H1 (cell line): ENCODE results near the gene BBS9. TPM values are rescaled to one million over a fixed set of nuclear protein-coding genes. Genes with fewer than 3 reads are reported as not detected.

Source experiments
- CTCF ChIA-PET: fragments of 300-600 bp; sonication (Branson Sonifier 250); formaldehyde crosslinking; loops from one replicate; lab custom pipeline; 2021; ENCODE audit not compliant: partially characterized antibody; lab: Charles Lee
- POLR2A ChIA-PET: fragments of 300-600 bp; sonication (Branson Sonifier 250); formaldehyde crosslinking; loops from one replicate; lab custom pipeline; 2021; ENCODE audit warnings: inconsistent platforms; ENCODE audit not compliant: partially characterized antibody; lab: Charles Lee
- DNase-seq, 2 experiments: peaks; one replicate each; pipeline versions ENCODE4 v3.0.0 to v3.0.0-alpha.2; 2010 to 2022; ENCODE audit warnings: low spot score in 2 of 2, low read depth in 1 of 2, mixed read lengths in 1 of 2
- FAIRE-seq: peaks from 2 replicates; lab custom pipeline; 2011; peaks lifted over from hg19 to GRCh38; lab: Jason Lieb, UNC
- H2AFZ ChIP-seq: 2 replicates; pipeline ENCODE4 v1.8.1; 2012; ENCODE audit warnings: low read length, inconsistent platforms
- H2AK5ac ChIP-seq: 2 replicates; pipeline ENCODE4 v1.6.1; 2013; ENCODE audit warnings: low read depth, low read length
- H2BK120ac ChIP-seq: replicated peaks from 2 replicates; pipeline ENCODE3; 2013; ENCODE audit warnings: low read depth, low read length, inconsistent platforms
- H2BK12ac ChIP-seq: 2 replicates; pipeline ENCODE4 v1.6.1; 2013; ENCODE audit warnings: low read depth, low read length
- H2BK15ac ChIP-seq: 2 replicates; pipeline ENCODE4 v1.6.1; 2013; ENCODE audit warnings: low read length
- H2BK20ac ChIP-seq: 2 replicates; pipeline ENCODE4 v1.6.1; 2013; ENCODE audit warnings: low read length
- H2BK5ac ChIP-seq: 2 replicates; pipeline ENCODE4 v1.6.1; 2013; ENCODE audit warnings: low read depth, low read length
- H3K14ac ChIP-seq: 2 replicates; pipeline ENCODE4 v1.6.1; 2013; ENCODE audit warnings: inconsistent platforms; ENCODE audit not compliant: insufficient read length
- H3K18ac ChIP-seq: 2 replicates; pipeline ENCODE4 v1.6.1; 2013; ENCODE audit warnings: low read length; ENCODE audit errors: extremely low read depth
- H3K23ac ChIP-seq: 2 replicates; pipeline ENCODE4 v1.6.1; 2013; ENCODE audit warnings: inconsistent platforms; ENCODE audit not compliant: insufficient read length
- H3K23me2 ChIP-seq: 2 replicates; pipeline ENCODE4 v1.6.1; 2013; ENCODE audit warnings: low read depth, low read length
- H3K27ac ChIP-seq: 2 replicates; pipeline ENCODE4 v1.6.1; 2011; ENCODE audit warnings: low read depth, low read length, inconsistent platforms
- H3K27me3 ChIP-seq, 4 experiments: replicated peaks in 1 of 4; 1 replicate in 1 of 4; 2 replicates in 3 of 4; pipeline versions ENCODE4 v1.6.1 to v1.8.1; 2011 to 2013; ENCODE audit warnings: low read length in 3 of 4, mild to moderate bottlenecking in 3 of 4, inconsistent platforms in 2 of 4, mixed read lengths in 2 of 4, moderate library complexity in 1 of 4; ENCODE audit not compliant: control insufficient read depth in 3 of 4, insufficient read depth in 3 of 4; ENCODE audit errors: extremely low read depth in 1 of 4
- H3K36me3 ChIP-seq, 4 experiments: 2 replicates each; pipeline versions ENCODE4 v1.6.1 to v1.8.1; 2011 to 2013; ENCODE audit warnings: mild to moderate bottlenecking in 4 of 4, low read length in 3 of 4, moderate library complexity in 2 of 4, control low read depth in 1 of 4, inconsistent platforms in 1 of 4; ENCODE audit not compliant: insufficient read depth in 4 of 4, control insufficient read depth in 2 of 4
- H3K4ac ChIP-seq: replicated peaks from 2 replicates; pipeline ENCODE3; 2013; ENCODE audit warnings: low read length, low read depth, mixed read lengths, inconsistent platforms; ENCODE audit not compliant: insufficient read length
- H3K4me1 ChIP-seq, 4 experiments: replicated peaks in 1 of 4; 1 replicate in 1 of 4; 2 replicates in 3 of 4; pipeline versions ENCODE4 v1.6.1 to v1.8.1; 2011 to 2013; ENCODE audit warnings: low read length in 3 of 4, inconsistent platforms in 2 of 4, mixed read lengths in 1 of 4; ENCODE audit not compliant: insufficient read depth in 4 of 4, control insufficient read depth in 3 of 4
- H3K4me2 ChIP-seq, 2 experiments: 2 replicates each; pipeline versions ENCODE4 v1.6.1 to v1.8.1; 2011 to 2013; ENCODE audit warnings: low read depth in 2 of 2, low read length in 2 of 2, control low read depth in 1 of 2, inconsistent platforms in 1 of 2, mild to moderate bottlenecking in 1 of 2; ENCODE audit not compliant: insufficient read depth in 1 of 2
- H3K4me3 ChIP-seq, 4 experiments: fragments of 200-600, 300-600 bp in 1 of 4; sonication (generic), shearing (Covaris generic), sonication (Bioruptor Twin) in 1 of 4; 2 replicates each; pipeline versions ENCODE4 v1.5.1 to v1.8.1; 2011 to 2016; ENCODE audit warnings: low read length in 4 of 4, low read depth in 3 of 4, control low read depth in 2 of 4, inconsistent platforms in 2 of 4, mild to moderate bottlenecking in 2 of 4, mixed read lengths in 1 of 4, moderate library complexity in 1 of 4; ENCODE audit not compliant: insufficient read depth in 2 of 4; ENCODE audit errors: extremely low read depth in 1 of 4
- H3K56ac ChIP-seq: replicated peaks from 2 replicates; pipeline ENCODE3; 2013; ENCODE audit warnings: low read depth, mild to moderate bottlenecking, mixed read lengths, low read length, inconsistent platforms; ENCODE audit not compliant: insufficient read length
- H3K79me1 ChIP-seq: 2 replicates; pipeline ENCODE4 v1.6.1; 2013; ENCODE audit warnings: low read depth, low read length, control low read depth
- H3K79me2 ChIP-seq, 2 experiments: 2 replicates each; pipeline versions ENCODE4 v1.6.1 to v1.8.1; 2012 to 2013; ENCODE audit warnings: low read length in 2 of 2, mild to moderate bottlenecking in 2 of 2, inconsistent platforms in 1 of 2; ENCODE audit not compliant: insufficient read depth in 2 of 2, control insufficient read depth in 1 of 2
- H3K9ac ChIP-seq, 4 experiments: replicated peaks in 1 of 4; 1 replicate in 1 of 4; 2 replicates in 3 of 4; pipeline versions ENCODE4 v1.6.1 to v1.8.1; 2011 to 2013; ENCODE audit warnings: low read depth in 3 of 4, low read length in 3 of 4, control low read depth in 2 of 4, mild to moderate bottlenecking in 2 of 4, moderate library complexity in 2 of 4, inconsistent platforms in 1 of 4; ENCODE audit errors: extremely low read depth in 1 of 4
- H3K9me3 ChIP-seq, 2 experiments: 2 replicates each; pipeline versions ENCODE4 v1.6.1 to v1.8.1; 2012 to 2013; ENCODE audit warnings: mild to moderate bottlenecking in 2 of 2, moderate library complexity in 2 of 2, control low read depth in 1 of 2, inconsistent platforms in 1 of 2, low read depth in 1 of 2, low read length in 1 of 2, mixed read lengths in 1 of 2; ENCODE audit not compliant: insufficient read depth in 2 of 2
- H4K20me1 ChIP-seq, 2 experiments: replicated peaks in 1 of 2; 2 replicates each; pipeline versions ENCODE3 to v1.8.1; 2011 to 2013; ENCODE audit warnings: inconsistent platforms in 2 of 2, low read length in 2 of 2, mild to moderate bottlenecking in 1 of 2; ENCODE audit not compliant: insufficient read depth in 2 of 2, control insufficient read depth in 1 of 2
- H4K5ac ChIP-seq: 2 replicates; pipeline ENCODE4 v1.6.1; 2013; ENCODE audit warnings: low read length, low read depth, mixed read lengths, inconsistent platforms; ENCODE audit not compliant: insufficient read length
- H4K8ac ChIP-seq: 2 replicates; pipeline ENCODE4 v1.8.0; 2013; ENCODE audit warnings: mild to moderate bottlenecking, moderate library complexity, low read length, inconsistent platforms; ENCODE audit not compliant: insufficient read depth; ENCODE audit errors: extremely low read depth
- H4K91ac ChIP-seq: replicated peaks from 2 replicates; pipeline ENCODE3; 2013; ENCODE audit warnings: low read length, mixed read lengths, inconsistent platforms; ENCODE audit not compliant: insufficient read length
- ASH2L ChIP-seq: fragments of 200-600, 300-600 bp; sonication (generic); IDR thresholded peaks from one replicate; pipeline ENCODE4 v1.7.1; 2017; ENCODE audit warnings: low read length
- CEBPB ChIP-seq: IDR thresholded peaks from 2 replicates; pipeline ENCODE4 v1.6.1; 2012; ENCODE audit warnings: low read depth, low read length
- HDAC2 ChIP-seq, 2 experiments: fragments of 300-600 bp in 1 of 2; sonication (generic) in 1 of 2; IDR thresholded peaks; 2 replicates each; pipeline ENCODE4 v1.6.1; 2011 to 2012; ENCODE audit warnings: low read depth in 2 of 2, low read length in 2 of 2, mild to moderate bottlenecking in 2 of 2, moderate library complexity in 2 of 2, borderline replicate concordance in 1 of 2, inconsistent platforms in 1 of 2
- KDM5A ChIP-seq: fragments of 200-600 bp; IDR thresholded peaks from 2 replicates; pipeline ENCODE4 v1.7.1; 2012; ENCODE audit warnings: mild to moderate bottlenecking, low read length, inconsistent platforms, mixed read lengths
- RAD21 ChIP-seq, 2 experiments: IDR thresholded peaks in 1 of 2; conservative IDR thresholded peaks in 1 of 2; 2 replicates each; pipeline ENCODE4 v1.6.1; 2011; ENCODE audit warnings: low read depth in 2 of 2, low read length in 2 of 2, improper control_type of control experiment in 1 of 2, inconsistent platforms in 1 of 2, mild to moderate bottlenecking in 1 of 2, moderate library complexity in 1 of 2
- SP2 ChIP-seq: IDR thresholded peaks from 2 replicates; pipeline ENCODE4 v1.6.1; 2012; ENCODE audit warnings: mild to moderate bottlenecking, low read length, inconsistent platforms
- SP4 ChIP-seq: IDR thresholded peaks from 2 replicates; pipeline ENCODE4 v1.6.1; 2012; ENCODE audit warnings: low read length, inconsistent platforms
- TAF7 ChIP-seq: optimal IDR thresholded peaks from 2 replicates; pipeline ENCODE3; 2011; ENCODE audit warnings: low read depth, mild to moderate bottlenecking, inconsistent platforms, low read length, moderate library complexity, borderline replicate concordance
- TCF12 ChIP-seq: IDR thresholded peaks from 2 replicates; pipeline ENCODE4 v1.6.1; 2011; ENCODE audit warnings: low read depth, mild to moderate bottlenecking, low read length
- YY1 ChIP-seq: IDR thresholded peaks from 2 replicates; pipeline ENCODE4 v1.6.1; 2011; ENCODE audit warnings: low read depth, mild to moderate bottlenecking, low read length
- polyA plus RNA-seq, 7 experiments: library from polyadenylated mRNA; depleted of rRNA in 3 of 7; stranded (reverse) in 5 of 7; unstranded in 2 of 7; fragments of >200 nt in 5 of 7; fragments of 200-250 nt in 2 of 7; gene quantifications; 1 replicate in 5 of 7; 2 replicates in 1 of 7; 4 replicates in 1 of 7; pipeline versions ENCODE4 v1.2.1 to v1.2.3, GENCODE V29; 2011 to 2013; ENCODE audit warnings: missing spikeins in 2 of 7, mixed read lengths in 2 of 7
- total RNA-seq: library from RNA; stranded (reverse); fragmentation: NEBNext Ultra II Directional; extraction: Animal tissue kit (Norgen Biotek cat#: 25700); gene quantifications from 2 replicates; pipeline ENCODE4 v1.2.1, GENCODE V29; 2021
- TF ChIP-seq, protein P1 (sequence below): IDR thresholded peaks from 2 replicates; pipeline ENCODE4 v1.6.1; 2012; ENCODE audit warnings: inconsistent platforms
- TF ChIP-seq, protein P2 (sequence below): IDR thresholded peaks from 2 replicates; pipeline ENCODE4 v1.6.1; 2012; ENCODE audit warnings: inconsistent platforms
- TF ChIP-seq, protein P3 (sequence below): IDR thresholded peaks from 2 replicates; pipeline ENCODE4 v1.6.1; 2012; ENCODE audit warnings: low read length, inconsistent platforms

The BBS9 gene
- total and polyA plus RNA-seq, 2 of the 8 experiments (the other 6 are each of a cell fraction or from before 2014, with no cell fraction given) = 22.3 to 37.0 TPM

DNA sequence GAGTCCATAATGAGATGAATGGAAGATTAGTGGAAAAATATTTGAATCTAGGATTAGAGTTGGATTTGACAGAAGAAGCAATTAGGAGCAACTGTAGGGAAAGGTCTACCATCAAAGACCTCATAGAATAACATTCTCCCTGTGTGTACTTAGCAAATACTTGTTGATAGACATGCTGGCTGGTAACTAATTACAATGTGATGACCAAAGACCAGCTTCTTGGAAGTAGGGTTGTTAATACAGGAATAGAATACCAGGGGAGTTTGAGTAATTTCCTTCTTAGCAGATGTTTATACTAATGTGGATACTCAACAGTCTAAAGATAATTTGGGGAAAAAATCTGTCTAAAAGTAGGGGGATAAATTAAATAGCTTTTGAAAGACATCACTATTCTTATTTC is 418.5 kb downstream of the BBS9 start:
- Histone ChIP-seq H3K14ac (no peak overlapping the region), H4K8ac (no peak overlapping the region), H3K4me3 (no peak overlapping the region), H3K9ac (no peak overlapping the region), H3K36me3 (no peaks in the 10 kb centered on the region; a peak in 1 of 8 replicates), H3K79me1 (no peaks in the 10 kb centered on the region), H2BK15ac (no peak overlapping the region), H3K9me3 (no peaks in the 10 kb centered on the region), H3K27ac (no peak overlapping the region), H3K18ac (no peak overlapping the region), H2BK120ac (no peak overlapping the region), H4K5ac (no peak overlapping the region), H2AFZ (no peak overlapping the region), H3K23ac (no peak overlapping the region), H3K4ac (no peak overlapping the region), H3K23me2 (no peaks in the 10 kb centered on the region; the same call in 1 of the 2 replicates), H2BK5ac (no peak overlapping the region), H3K4me2 (no peak overlapping the region), H2BK12ac (no peak overlapping the region), H4K20me1 (no peaks in the 10 kb centered on the region), H3K27me3 (no peaks in the 10 kb centered on the region), H3K4me1 (no peaks in the 10 kb centered on the region), H3K56ac (no peak overlapping the region), H2BK20ac (no peak overlapping the region), H4K91ac (no peak overlapping the region), H2AK5ac (no peak overlapping the region), H3K79me2 (no peaks in the 10 kb centered on the region)
- ChIA-PET POLR2A (no interaction called here), CTCF (no interaction called here)
- DNase-seq = no peak
- FAIRE-seq = no peak
- TF ChIP-seq SP4 (no peak), YY1 (no peak), TCF12 (no peak), HDAC2 (IDR thresholded peaks at IDR 0.05; ENCODE audit: borderline replicate concordance in 1 of 2, low read depth in 2 of 2, low read length in 2 of 2) (no peak), RAD21 (IDR thresholded peaks at IDR 0.05 in 1 of 2, conservative IDR thresholded peaks at IDR 0.05 in 1 of 2; ENCODE audit: low read depth in 2 of 2, low read length in 2 of 2) (no peak), KDM5A (no peak), ASH2L (no peak), SP2 (no peak), TAF7 (no peak), CEBPB (no peak)
- TF ChIP-seq, protein P1, sequence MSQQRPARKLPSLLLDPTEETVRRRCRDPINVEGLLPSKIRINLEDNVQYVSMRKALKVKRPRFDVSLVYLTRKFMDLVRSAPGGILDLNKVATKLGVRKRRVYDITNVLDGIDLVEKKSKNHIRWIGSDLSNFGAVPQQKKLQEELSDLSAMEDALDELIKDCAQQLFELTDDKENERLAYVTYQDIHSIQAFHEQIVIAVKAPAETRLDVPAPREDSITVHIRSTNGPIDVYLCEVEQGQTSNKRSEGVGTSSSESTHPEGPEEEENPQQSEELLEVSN = no peak
- TF ChIP-seq, protein P2, sequence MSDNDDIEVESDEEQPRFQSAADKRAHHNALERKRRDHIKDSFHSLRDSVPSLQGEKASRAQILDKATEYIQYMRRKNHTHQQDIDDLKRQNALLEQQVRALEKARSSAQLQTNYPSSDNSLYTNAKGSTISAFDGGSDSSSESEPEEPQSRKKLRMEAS = no peak
- TF ChIP-seq, protein P3, sequence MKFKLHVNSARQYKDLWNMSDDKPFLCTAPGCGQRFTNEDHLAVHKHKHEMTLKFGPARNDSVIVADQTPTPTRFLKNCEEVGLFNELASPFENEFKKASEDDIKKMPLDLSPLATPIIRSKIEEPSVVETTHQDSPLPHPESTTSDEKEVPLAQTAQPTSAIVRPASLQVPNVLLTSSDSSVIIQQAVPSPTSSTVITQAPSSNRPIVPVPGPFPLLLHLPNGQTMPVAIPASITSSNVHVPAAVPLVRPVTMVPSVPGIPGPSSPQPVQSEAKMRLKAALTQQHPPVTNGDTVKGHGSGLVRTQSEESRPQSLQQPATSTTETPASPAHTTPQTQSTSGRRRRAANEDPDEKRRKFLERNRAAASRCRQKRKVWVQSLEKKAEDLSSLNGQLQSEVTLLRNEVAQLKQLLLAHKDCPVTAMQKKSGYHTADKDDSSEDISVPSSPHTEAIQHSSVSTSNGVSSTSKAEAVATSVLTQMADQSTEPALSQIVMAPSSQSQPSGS = no peak
